Measurements from ENCODE around the gene GRIN3B.

Gene GRIN3B

DNA sequence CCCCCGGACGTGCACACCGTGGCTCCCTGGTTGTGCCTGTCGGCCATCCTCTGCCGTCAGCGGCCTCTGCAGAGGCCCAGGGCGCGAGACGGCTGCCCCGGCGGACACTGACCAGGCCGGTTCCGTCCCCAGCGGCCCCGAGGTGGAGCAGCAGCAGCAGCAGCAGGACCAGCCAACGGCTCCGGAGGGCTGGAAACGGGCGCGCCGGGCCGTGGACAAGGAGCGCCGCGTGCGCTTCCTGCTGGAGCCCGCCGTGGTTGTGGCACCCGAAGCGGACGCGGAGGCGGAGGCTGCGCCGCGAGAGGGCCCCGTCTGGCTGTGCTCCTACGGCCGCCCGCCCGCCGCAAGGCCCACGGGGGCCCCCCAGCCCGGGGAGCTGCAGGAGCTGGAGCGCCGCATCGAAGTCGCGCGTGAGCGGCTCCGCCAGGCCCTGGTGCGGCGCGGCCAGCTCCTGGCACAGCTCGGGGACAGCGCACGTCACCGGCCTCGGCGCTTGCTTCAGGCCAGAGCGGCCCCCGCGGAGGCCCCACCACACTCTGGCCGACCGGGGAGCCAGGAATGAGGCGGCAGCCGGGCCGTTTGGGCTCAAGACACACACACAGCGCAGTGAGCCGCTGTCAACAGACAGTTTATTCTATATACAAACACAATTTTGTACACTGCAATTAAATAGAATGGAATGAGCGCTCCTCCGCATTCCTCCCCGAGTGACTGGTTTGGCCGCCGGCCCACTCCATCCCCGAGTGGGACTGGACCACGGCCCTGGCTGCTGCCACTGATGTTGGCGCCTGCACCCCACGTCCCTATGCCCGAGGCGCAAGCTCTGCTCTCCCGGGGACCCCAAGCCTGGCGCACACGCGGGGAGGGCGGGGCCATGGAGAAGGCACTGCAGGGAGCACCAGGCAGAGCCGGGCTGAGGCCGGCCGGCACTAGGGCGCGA, 9.1 kb downstream of the GRIN3B start:
- no peak for DNase-seq

- DNase-seq, result no peak
Measured at GRCh38 chr19:1009981-1010538, 9.8 kb downstream of the GRIN3B start.

DNA sequence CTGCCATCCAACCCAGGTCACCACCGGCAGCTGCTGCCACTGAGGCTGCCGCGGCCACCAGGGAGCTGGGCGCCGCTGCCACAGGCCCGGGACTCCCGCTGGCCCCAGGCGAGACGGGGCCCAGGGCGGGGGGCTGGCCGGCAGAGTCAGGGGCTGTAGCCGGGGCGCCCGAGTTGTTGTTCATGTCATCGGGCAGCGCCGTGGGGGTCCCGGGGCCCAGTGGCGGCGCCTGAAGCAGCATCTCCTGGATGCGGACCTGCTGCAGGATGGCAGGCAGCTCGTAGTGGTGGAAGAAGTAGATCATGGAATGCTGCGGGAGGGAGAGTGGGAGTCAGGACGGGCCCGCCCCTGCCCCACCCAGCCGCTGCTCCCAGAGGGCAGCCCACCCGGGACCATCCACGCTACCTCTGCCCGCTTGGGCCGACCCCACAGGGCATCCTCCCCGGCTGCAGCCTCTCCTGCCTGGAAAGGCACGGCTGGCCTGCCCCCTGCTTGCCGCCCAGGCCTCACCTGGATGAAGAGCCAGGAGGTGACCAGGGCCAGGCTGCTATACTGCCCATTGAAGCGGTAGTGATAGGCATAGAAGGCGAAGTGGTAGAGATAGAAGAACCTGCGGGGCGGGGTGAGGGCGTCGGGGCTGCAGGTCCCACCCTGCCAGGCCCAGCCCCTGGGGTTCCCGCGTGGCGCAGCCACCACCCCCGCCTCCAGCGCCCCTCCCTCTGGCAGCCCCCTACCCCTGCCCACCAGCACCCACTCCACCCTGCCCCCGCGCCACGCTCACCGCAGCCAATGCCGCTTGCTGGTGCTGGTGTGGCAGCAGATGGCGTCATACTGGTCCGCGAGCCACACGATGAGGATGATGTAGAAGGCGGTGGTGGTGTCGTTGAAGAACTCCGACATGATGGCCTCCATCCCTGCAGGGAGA, 10.6 kb downstream of the GRIN3B start:
- no peak for DNase-seq

GRCh38 chr19:1011831-1012333, 11.7 kb downstream of the GRIN3B start:
- no peak for DNase-seq

- DNase-seq, result no peak
Measured at GRCh38 chr19:1012334-1012733, 12.1 kb downstream of the GRIN3B start.

GRCh38 chr19:1013218-1013617, 13.0 kb downstream of the GRIN3B start:
- no peak for DNase-seq

DNA sequence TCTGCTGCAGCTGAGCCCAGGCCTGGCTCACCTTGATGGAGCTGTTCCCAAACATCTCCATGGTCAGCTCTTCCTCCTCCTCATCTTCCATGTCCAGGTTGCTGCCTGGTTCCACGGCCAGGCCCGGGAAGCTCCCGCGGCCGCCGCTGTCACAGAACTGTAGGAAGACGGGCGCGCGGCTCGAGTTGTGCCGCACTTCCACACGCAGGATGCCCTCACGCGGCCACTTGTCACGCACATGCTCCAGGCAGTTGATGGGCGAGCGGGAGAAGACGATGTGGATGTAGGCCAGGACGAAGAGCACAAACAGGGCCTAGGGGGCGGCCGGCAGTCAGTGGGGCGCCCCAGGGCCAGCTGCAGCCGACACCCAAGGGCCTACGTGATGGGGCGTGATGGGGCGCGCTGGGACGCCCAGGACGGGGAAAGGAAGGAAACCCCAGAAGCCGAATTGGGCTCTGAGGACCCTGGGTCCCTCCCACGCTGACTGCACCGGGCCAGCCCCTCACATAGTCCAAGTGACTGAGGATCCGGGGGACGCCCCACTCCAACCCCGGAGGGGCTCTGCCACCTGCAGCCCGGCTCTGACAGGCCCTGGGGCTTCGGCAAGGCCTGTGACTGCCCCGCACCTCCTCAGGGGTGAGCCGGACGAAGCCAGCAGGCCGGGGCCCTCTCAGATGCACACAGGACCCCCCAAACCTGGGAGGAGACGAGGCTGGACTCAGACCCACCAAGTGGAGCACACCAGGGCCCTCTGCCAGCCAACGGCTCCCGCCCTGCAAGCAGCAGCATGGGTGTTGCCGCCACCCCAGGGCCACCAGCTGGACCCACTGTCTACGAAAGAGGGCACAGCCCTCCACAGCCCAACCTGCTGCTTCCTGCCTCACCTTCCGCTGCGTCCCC, 14.2 kb downstream of the GRIN3B start:
- DNase-seq, result no peak

DNA sequence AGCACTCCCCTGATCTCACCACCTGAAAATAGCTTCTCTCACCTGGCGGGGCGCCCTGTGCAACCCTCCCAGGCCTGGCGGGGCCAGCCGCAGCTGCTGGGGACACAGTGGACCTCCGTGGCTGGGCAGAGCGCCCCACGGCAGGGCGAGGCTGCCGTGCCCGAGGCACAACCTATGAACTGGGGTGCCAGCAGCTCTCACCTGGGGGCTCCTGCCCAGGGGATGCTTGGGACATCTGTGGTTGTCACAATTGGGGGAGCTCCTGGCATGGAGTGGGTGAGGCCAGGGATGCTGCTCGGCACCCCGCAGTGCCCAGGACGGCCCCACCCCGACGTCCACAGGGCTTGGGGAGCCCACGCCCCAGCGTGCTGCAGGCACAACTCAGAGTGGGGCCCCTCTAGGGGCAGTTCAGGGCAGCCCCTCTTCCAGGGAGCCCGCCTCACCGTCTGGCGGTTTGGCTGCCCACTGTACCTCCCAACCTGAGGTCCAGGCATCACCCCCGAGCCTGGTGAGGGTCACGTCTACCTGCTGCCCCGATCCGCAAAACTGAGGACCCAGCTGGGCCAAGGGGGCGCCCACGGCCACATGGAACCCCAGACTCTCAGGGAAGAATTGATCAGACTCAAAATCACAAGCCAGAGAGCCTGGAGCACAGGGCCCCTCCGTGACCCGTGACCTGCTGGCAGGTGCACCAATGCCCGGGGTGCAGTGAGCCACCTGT, 15.0 kb downstream of the GRIN3B start:
- DNase-seq, result no peak

DNA sequence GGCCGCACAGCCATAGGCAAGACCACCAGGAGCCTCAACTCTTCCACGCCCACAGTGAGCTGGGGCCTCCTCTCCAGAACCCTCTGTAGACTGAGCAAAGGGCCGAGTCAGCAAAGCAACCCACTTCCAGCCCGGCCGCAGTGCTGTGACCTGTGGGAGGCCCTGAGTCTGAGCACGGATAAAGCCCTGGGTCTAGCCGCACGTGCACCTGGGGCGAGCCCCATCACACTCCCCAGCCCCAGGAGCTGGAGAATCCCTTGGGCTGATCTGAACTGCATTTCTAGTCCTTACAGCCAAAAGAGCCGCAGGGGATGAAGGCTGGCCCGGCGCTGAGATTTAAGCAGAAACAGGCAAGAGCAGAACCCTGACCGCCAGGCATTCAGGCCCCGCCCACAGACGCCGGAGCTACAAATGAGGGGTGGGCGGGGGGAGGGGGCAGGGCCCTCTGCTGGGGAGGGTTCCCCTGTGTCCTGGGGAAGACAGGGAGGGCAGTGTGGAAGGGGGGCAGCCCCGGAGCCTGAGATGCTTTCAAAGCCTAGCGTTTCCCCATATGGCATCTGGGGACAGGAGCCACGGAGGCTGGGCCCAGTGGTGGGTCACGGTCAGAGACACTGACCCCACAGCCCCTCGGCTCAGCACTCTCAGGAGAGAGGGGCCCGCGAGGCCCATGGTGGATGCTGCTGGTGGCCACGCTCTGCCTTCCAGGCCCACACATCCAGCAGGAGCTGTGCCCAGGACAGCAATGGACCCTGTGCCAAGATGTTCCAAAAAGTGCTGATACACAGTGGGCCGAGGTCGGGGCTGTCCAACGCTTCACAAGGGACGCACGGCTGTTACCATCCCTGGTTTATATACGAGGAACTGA, 15.8 kb downstream of the GRIN3B start:
- DNase-seq, result no peak

GRCh38 chr19:1016647-1017114, 16.5 kb downstream of the GRIN3B start:
- DNase-seq, result no peak

GRCh38 chr19:1017115-1017905, 17.1 kb downstream of the GRIN3B start:
- no peak for DNase-seq

- DNase-seq, result no peak
Measured at GRCh38 chr19:1017906-1018305, 17.7 kb downstream of the GRIN3B start.

- no peak for DNase-seq
Measured at GRCh38 chr19:1018393-1018792, 18.2 kb downstream of the GRIN3B start.

GRCh38 chr19:1018932-1019615, 18.9 kb downstream of the GRIN3B start:
- DNase-seq, result no peak

- no peak for DNase-seq
Measured at GRCh38 chr19:1019616-1019961, 19.4 kb downstream of the GRIN3B start.

DNA sequence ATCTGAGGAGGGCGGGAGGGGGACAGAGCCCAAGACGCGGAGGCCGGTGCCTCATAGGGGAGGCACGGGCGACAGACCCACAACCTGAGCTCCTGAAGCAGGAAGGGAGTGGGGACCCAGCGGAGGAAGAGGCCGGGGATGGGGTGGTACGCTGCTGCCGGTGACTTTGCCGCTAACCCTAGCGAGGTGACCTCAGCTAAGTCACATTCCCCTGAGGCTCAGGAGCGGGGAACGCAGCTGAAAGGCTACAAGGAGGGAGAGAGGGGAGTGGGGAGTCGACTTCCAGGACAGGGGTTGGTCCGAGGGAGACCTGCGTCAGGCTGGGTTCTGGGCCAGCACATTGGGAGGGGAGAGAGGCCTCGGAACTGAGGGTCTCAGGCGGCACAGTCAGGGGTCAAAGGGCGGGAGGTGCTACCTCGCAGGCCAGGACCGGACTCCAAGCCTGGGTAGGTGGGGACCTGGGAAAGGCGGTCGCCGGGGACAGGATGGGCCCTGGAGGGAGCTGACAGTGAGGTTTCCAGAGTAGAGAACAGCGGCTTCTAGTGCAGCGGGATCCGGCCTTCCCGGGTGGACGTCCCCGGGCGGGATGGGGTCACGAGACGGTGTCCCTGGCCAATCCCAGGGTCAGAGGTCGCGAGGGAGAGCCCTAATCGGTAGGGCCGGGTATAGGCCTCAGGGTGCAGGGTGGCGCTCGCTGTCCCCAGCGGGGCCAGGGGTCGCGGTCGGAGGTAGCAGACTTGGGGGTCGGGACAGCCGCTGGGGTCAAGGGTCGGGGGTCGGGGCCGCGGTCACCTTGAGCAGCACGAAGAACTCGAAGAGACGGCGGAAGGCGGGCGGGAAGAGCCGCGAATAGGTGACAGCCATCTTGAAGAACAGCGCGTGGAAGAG, 20.0 kb downstream of the GRIN3B start:
- no peak for DNase-seq

DNA sequence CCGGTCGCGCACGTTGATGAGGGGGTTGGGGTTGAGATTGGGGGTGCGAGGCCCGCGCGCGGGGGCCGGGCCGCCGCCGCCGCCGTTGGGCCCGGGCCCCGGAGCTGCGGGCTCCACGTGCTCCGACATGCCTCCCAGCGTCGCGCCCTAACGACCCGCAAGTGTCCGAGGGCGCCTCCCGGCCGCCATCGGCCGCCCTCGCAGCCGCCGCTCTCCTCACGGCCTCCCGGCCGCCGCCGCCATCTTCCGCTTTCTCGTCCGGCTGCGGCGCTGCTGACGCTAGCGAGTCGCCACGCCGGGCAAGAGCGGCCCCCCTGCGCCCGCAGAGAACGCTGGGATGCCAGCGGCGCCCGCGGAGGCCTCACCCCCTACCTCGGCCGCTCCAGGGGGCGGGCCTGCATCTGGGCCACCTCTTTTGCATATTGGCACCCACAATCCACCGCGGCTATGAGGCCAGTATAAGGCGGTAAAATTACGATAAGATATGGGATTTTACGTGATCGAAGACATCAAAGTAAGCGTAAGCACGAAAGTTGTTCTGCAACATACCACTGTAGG, 20.7 kb downstream of the GRIN3B start, which contains the start of gene TMEM259:
TSS of gene TMEM259 (minus strand) at position 256 of the 558 bp plus-strand sequence. CDS start at position 129, 127 bp downstream.
- DNase-seq, result peak; percentile 89 to 93
